ENCODE measurements around the gene LPP.

Gene LPP, protein sequence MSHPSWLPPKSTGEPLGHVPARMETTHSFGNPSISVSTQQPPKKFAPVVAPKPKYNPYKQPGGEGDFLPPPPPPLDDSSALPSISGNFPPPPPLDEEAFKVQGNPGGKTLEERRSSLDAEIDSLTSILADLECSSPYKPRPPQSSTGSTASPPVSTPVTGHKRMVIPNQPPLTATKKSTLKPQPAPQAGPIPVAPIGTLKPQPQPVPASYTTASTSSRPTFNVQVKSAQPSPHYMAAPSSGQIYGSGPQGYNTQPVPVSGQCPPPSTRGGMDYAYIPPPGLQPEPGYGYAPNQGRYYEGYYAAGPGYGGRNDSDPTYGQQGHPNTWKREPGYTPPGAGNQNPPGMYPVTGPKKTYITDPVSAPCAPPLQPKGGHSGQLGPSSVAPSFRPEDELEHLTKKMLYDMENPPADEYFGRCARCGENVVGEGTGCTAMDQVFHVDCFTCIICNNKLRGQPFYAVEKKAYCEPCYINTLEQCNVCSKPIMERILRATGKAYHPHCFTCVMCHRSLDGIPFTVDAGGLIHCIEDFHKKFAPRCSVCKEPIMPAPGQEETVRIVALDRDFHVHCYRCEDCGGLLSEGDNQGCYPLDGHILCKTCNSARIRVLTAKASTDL

DNA sequence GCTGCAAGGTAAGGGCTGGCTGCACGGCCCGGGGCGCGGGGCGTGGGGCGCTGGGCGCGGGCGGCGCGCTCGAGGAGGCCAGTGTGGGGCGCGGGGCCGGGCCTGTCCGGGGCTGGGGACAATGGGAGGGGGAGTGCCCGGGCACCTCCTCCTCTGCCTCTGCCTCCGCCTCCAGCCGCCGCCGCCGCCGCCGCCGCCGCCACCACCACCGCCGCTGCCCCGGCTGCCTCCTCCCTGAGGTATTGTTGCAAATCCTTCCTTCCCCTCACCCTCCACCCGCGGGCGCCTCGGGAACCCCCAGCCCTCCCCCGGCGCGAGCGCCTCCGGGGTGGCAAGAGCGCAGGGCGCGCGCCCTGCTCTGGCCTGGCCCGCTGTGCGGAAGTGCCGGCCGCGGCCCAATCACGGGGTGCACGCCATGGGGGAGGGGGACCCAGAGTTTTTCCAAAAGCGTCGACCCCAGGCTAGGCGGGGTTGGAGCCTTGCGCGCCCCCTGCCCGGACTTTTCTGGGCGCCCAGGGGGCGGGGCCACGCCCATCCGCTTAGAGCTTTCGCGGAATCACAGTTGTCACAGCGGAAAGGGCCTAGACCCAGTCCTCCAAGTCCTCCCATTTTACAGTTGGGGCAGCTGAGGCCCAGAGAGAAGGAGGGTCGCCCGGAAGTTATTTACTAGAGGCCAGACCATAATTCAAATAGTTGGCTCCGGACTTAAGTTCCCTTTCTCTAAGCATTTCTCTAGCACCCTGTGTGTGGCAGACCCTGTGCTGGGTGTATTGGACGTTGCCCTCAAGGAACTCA is at the start of gene LPP:
Gene LPP (plus strand): TSS at position 144 of the 795 bp plus-strand sequence. CDS start 251,964 bp downstream, outside the sequence.
- Histone ChIP-seq H3K4me3 (ENCODE audit: low read depth, low read length) (peak within 1 kb of the TSS; percentile 77), H3K9me3 (ENCODE audit: control insufficient read depth, insufficient read depth, low read length) (no peaks in the 10 kb centered on the region), H3K4me1 (ENCODE audit: control insufficient read depth, insufficient read depth, low read length) (peaks cover 12% of the 10 kb centered on the region), H3K36me3 (ENCODE audit: control insufficient read depth, insufficient read depth, low read length) (no peaks in the 10 kb centered on the region), H3K27me3 (ENCODE audit: control insufficient read depth, insufficient read depth, low read length) (peaks cover 21% of the 10 kb centered on the region), H3K9ac (ENCODE audit: low read depth, low read length) (peak within 1 kb of the TSS; percentile 77)

DNA sequence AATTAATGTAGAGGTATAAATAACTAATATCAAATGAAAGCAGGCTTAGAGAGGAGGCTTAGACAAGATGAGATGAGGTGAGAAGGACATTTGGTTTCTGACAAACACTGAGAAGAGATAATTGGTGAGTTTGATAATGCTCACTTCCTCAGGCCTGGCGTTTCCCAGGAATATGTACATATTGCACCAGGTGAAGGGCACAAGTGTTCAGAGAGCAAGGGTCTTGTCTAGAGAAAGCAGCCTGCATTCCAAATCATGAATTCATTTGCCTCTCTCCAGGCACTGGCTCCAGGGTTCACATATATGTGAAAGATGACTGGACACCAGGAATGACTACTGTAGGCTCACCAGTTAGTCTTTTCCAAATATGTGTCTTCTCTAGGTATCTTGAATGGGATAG is 48.0 kb upstream of the LPP start:
- H3K9ac ChIP-seq (ENCODE audit: low read depth, low read length), result no peak overlapping the region
- no peaks in the 10 kb centered on the region for H3K9me3 ChIP-seq (ENCODE audit: control insufficient read depth, insufficient read depth, low read length)
- no peaks in the 10 kb centered on the region for H3K36me3 ChIP-seq (ENCODE audit: control insufficient read depth, insufficient read depth, low read length)
- peaks cover 12% of the 10 kb centered on the region for H3K4me1 ChIP-seq (ENCODE audit: control insufficient read depth, insufficient read depth, low read length)
- peaks cover 3% of the 10 kb centered on the region for H3K27me3 ChIP-seq (ENCODE audit: control insufficient read depth, insufficient read depth, low read length)
- no peak overlapping the region for H3K4me3 ChIP-seq (ENCODE audit: low read depth, low read length)

DNA sequence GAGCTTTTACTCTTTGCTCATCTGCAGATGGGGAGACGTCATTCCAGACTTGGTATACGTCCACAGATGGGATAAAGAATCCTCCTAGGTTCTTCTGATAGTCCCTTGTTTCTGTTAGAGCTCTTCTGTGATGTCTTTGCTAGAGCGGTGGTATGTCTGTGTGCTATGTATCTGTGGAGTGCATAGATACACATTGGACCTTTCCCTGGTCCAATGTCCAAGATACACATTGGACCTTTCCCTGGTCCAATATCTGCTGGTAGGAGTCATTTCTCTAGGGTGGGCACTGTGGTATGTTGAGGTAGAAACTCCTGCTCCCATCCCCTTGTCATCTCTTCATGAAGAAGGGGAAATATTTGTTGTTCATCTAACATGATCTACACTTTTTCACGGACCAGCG is 47.5 kb upstream of the LPP start:
- H3K4me1 ChIP-seq (ENCODE audit: control insufficient read depth, insufficient read depth, low read length), result peaks cover 12% of the 10 kb centered on the region
- peaks cover 3% of the 10 kb centered on the region for H3K27me3 ChIP-seq (ENCODE audit: control insufficient read depth, insufficient read depth, low read length)
- no peaks in the 10 kb centered on the region for H3K9me3 ChIP-seq (ENCODE audit: control insufficient read depth, insufficient read depth, low read length)
- H3K9ac ChIP-seq (ENCODE audit: low read depth, low read length), result no peak overlapping the region
- no peaks in the 10 kb centered on the region for H3K36me3 ChIP-seq (ENCODE audit: control insufficient read depth, insufficient read depth, low read length)
- H3K4me3 ChIP-seq (ENCODE audit: low read depth, low read length), result no peak overlapping the region

DNA sequence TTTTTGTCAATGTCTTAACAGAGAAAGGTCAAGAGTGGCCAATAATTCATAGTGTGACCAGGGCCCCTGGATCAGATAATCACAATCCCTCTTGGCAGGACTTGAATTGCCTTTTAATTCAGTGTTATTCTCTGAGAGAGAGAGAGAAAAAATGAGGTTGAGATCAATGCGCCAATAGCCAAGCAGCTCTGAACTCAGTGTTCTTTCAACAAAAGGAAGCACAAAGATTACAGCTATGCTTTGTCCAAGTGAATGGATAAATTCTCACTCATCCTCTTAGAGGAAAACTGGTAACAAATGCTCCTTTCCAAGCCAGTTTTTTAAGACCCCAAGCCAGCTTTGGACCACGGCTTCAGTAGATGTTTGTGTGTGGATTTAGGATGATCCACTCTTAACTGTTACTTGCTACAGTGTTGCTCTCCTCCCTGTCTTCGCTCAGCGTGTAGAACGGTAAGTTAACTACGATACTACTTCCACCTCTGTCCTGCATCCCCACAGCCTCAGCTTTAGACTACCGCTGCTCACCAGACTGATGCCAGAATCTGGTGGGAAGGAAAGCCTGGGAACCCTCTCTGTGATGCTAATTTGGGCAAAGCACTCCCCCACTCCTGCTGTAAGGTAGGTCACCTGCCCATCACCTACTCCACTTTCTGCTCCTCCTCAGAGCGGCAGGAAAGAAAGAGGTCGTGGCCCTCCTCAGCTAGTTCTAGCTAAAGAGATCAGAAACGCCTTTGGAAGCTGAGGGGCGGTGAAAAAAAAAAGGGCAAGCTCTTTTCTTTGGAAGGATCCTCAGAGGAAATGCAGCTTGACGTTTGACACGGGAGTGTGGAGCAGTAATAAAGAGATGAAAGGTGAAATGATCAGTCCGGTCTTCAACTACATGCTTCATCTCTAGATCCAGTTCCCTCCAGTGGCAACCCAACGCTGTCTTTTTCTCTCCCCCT is 46.8 kb upstream of the LPP start:
- Histone ChIP-seq H3K9me3 (ENCODE audit: control insufficient read depth, insufficient read depth, low read length) (no peaks in the 10 kb centered on the region), H3K9ac (ENCODE audit: low read depth, low read length) (no peak overlapping the region), H3K27me3 (ENCODE audit: control insufficient read depth, insufficient read depth, low read length) (peaks cover 3% of the 10 kb centered on the region), H3K4me3 (ENCODE audit: low read depth, low read length) (no peak overlapping the region), H3K4me1 (ENCODE audit: control insufficient read depth, insufficient read depth, low read length) (peaks cover 12% of the 10 kb centered on the region), H3K36me3 (ENCODE audit: control insufficient read depth, insufficient read depth, low read length) (no peaks in the 10 kb centered on the region)

DNA sequence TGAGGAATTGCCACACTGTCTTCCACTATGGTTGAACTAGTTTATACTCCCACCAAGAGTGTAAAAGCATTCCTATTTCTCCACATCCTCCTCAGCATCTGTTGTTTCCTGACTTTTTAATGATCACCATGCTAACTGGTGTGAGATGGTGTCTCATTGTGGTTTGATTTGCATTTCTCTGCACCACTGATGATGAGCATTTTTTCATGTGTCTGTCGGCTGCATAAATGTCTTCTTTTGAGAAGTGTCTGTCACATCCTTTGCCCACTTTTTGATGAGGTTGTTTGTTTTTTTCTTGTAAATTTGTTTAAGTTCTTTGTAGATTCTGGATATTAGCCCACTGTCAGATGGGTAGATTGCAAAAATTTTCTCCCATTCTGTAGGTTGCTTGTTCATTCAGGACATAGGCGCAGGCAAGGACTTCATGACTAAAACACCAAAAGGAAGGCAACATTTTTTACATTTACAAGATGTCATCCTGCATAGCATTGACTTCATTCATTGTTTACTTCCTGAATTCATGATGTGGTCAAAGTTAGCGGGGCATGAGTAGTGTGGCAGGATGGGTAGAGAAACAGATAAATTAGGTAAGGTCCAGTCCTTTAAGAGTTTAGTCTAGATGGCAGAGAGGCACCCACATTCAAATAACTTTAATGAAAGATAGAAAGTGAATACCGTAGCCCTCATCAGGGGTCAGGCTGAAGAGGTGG is 45.1 kb upstream of the LPP start:
- peaks cover 3% of the 10 kb centered on the region for H3K27me3 ChIP-seq (ENCODE audit: control insufficient read depth, insufficient read depth, low read length)
- peaks cover 12% of the 10 kb centered on the region for H3K4me1 ChIP-seq (ENCODE audit: control insufficient read depth, insufficient read depth, low read length)
- H3K4me3 ChIP-seq (ENCODE audit: low read depth, low read length), result no peak overlapping the region
- H3K36me3 ChIP-seq (ENCODE audit: control insufficient read depth, insufficient read depth, low read length), result no peaks in the 10 kb centered on the region
- no peaks in the 10 kb centered on the region for H3K9me3 ChIP-seq (ENCODE audit: control insufficient read depth, insufficient read depth, low read length)
- no peak overlapping the region for H3K9ac ChIP-seq (ENCODE audit: low read depth, low read length)

DNA sequence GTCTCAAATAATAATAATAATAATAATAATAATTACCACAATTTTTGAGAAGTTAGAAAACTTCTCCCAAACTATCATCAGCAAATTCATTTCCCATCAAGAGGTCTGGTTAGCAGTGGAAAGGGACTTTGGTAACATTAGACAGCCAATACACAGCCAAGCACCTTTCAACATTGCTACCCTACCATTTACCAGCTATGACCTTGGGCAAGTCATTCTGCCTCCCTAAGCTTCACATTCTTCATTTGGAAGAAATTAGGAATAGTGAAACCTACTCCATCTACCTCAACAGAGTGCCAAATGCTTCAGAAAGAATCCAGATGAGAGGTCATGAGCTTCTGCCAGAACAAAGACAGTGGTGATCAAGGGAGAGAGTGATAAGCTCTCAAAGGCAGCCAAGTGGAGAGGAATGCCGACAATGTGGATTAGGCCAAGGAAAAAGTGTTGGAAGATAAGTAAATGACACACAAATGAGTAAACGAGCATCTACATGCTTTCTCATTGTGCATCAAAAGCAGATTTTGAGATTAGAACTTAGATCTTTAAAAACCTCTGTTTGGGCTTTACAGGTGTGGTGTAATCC is 42.9 kb upstream of the LPP start:
- peaks cover 3% of the 10 kb centered on the region for H3K27me3 ChIP-seq (ENCODE audit: control insufficient read depth, insufficient read depth, low read length)
- H3K36me3 ChIP-seq (ENCODE audit: control insufficient read depth, insufficient read depth, low read length), result no peaks in the 10 kb centered on the region
- H3K4me3 ChIP-seq (ENCODE audit: low read depth, low read length), result no peak overlapping the region
- peaks cover 12% of the 10 kb centered on the region for H3K4me1 ChIP-seq (ENCODE audit: control insufficient read depth, insufficient read depth, low read length)
- no peak overlapping the region for H3K9ac ChIP-seq (ENCODE audit: low read depth, low read length)
- no peaks in the 10 kb centered on the region for H3K9me3 ChIP-seq (ENCODE audit: control insufficient read depth, insufficient read depth, low read length)

DNA sequence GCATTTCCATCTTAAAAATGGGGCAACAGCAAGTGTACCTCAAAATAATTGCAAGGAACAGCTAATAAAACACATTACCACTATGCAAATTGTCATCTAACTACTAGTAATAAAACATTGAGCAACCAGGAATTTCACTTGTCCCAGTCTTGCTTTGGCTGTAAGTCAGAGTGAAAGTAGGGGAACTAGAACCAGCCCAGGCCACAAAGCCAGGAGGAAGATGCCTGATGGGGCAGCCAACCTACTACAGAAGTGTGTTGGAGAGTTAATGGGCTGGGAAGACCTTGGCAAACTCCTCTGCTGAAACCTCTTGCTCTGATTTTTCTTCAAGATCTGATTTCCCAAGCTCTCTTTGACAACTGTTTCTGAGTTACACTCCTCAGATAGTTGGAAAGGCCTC is 40.2 kb upstream of the LPP start:
- Histone ChIP-seq H3K27me3 (ENCODE audit: control insufficient read depth, insufficient read depth, low read length) (no peaks in the 10 kb centered on the region), H3K4me3 (ENCODE audit: low read depth, low read length) (no peak overlapping the region), H3K9ac (ENCODE audit: low read depth, low read length) (no peak overlapping the region), H3K36me3 (ENCODE audit: control insufficient read depth, insufficient read depth, low read length) (no peaks in the 10 kb centered on the region), H3K9me3 (ENCODE audit: control insufficient read depth, insufficient read depth, low read length) (no peaks in the 10 kb centered on the region), H3K4me1 (ENCODE audit: control insufficient read depth, insufficient read depth, low read length) (no peaks in the 10 kb centered on the region)

DNA sequence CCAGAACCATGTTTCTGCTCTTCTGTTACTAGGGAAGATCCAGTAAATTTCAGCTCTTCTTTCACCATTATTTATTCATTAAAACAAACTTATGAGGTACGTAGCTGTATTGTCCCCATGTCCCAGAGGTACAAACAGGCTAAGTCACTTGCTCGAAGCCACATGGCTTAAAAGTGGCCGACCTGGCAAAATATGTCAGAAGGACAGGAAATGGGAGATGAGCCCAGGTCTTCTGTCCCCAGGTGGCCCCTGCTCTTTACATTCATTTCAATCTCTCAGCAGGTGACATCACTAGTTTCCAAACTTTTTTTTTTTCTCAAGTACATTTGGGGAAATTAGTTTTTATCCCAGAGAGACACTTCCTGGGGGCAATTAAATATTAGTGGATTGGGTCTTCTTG is 34.1 kb upstream of the LPP start:
- Histone ChIP-seq H3K36me3 (ENCODE audit: control insufficient read depth, insufficient read depth, low read length) (no peaks in the 10 kb centered on the region), H3K4me3 (ENCODE audit: low read depth, low read length) (no peak overlapping the region), H3K9ac (ENCODE audit: low read depth, low read length) (no peak overlapping the region), H3K4me1 (ENCODE audit: control insufficient read depth, insufficient read depth, low read length) (peaks cover 8% of the 10 kb centered on the region), H3K9me3 (ENCODE audit: control insufficient read depth, insufficient read depth, low read length) (no peaks in the 10 kb centered on the region), H3K27me3 (ENCODE audit: control insufficient read depth, insufficient read depth, low read length) (no peaks in the 10 kb centered on the region)

DNA sequence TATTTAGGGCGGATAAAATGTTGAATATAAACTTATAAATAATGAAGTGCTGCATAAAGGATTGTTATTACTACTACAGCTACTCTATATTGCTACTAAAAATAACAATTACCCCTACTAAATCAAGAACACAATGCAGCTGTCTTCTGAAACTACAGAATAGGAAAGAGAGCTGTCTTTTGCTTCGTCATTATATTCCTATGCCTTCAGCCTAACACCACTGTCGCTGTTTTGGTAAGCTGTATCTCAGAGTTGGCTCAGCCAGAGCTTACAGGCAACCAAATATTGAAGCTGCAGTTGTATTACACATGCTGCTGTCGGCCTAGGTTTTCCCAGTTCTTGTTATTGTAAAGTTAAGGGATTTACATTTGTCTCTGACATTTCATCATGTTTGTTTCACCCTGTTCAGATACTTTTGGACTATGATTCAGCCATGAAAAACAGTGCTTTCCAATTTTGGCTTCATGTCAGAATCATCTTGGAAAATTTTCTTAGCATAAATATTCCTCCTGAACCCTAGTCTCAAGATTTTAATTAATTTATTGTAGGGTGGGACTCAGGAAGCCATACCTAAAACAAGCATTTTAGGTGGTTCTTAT is 31.3 kb upstream of the LPP start:
- no peaks in the 10 kb centered on the region for H3K36me3 ChIP-seq (ENCODE audit: control insufficient read depth, insufficient read depth, low read length)
- H3K4me3 ChIP-seq (ENCODE audit: low read depth, low read length), result no peak overlapping the region
- H3K27me3 ChIP-seq (ENCODE audit: control insufficient read depth, insufficient read depth, low read length), result no peaks in the 10 kb centered on the region
- no peak overlapping the region for H3K9ac ChIP-seq (ENCODE audit: low read depth, low read length)
- H3K4me1 ChIP-seq (ENCODE audit: control insufficient read depth, insufficient read depth, low read length), result peaks cover 8% of the 10 kb centered on the region
- no peaks in the 10 kb centered on the region for H3K9me3 ChIP-seq (ENCODE audit: control insufficient read depth, insufficient read depth, low read length)

DNA sequence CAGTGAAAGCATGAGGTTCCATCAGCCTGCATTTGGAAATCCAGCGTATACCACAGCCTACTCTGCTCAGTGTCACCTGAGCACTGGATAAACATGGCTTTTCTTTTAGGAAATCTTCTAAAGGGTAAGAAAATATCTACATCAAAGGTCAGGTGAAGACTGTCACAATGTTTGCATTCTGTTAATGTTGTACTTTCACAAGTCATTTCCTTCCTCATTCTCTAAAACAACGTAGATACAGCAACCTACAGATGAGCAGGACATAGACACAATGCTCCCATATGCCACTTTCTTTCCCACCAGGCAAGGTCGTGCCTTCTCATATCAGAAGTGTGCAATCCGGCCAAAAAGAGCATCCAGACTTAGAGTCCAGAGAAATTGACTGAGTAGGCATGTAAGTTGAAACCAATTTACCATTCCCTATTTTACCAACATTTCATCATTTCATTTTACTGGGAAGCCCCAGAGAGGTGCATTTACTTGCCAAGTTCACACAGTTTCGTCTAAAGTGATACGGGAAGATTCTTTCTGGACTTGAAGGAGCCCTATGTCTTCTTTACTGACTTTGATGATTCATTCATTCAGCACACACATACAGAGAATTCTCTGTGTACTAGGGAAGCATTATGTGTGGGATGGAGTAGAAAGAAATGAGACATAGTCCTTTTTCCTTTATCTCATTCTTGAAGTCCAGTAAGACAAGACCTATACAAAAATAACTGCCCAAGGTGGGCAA is 30.6 kb upstream of the LPP start:
- Histone ChIP-seq H3K9me3 (ENCODE audit: control insufficient read depth, insufficient read depth, low read length) (no peaks in the 10 kb centered on the region), H3K4me3 (ENCODE audit: low read depth, low read length) (no peak overlapping the region), H3K27me3 (ENCODE audit: control insufficient read depth, insufficient read depth, low read length) (no peaks in the 10 kb centered on the region), H3K9ac (ENCODE audit: low read depth, low read length) (no peak overlapping the region), H3K4me1 (ENCODE audit: control insufficient read depth, insufficient read depth, low read length) (peaks cover 8% of the 10 kb centered on the region), H3K36me3 (ENCODE audit: control insufficient read depth, insufficient read depth, low read length) (no peaks in the 10 kb centered on the region)
